H9 (cell line): ENCODE data around the gene TOGARAM2. TPM values are rescaled to one million over a fixed set of nuclear protein-coding genes. Genes with fewer than 3 reads are reported as not detected.

ENCODE experiments used
- DNase-seq: peaks from one replicate; pipeline ENCODE4 v3.0.0-alpha.2; 2017
- H2AFZ ChIP-seq: one replicate; pipeline ENCODE4 v1.6.1; 2013; ENCODE audit warnings: mild to moderate bottlenecking, low read length, control low read depth, moderate library complexity
- H2AK5ac ChIP-seq: 2 replicates; pipeline ENCODE4 v1.6.1; 2013; ENCODE audit warnings: low read length, control low read depth, mixed read lengths; ENCODE audit not compliant: insufficient read length
- H2BK120ac ChIP-seq: one replicate; pipeline ENCODE4 v1.6.1; 2013; ENCODE audit warnings: low read depth, mild to moderate bottlenecking, low read length, control low read depth, inconsistent platforms; ENCODE audit not compliant: poor library complexity, severe bottlenecking
- H2BK12ac ChIP-seq: 2 replicates; pipeline ENCODE4 v1.6.1; 2013; ENCODE audit warnings: low read length, control low read depth, mixed read lengths, low read depth; ENCODE audit not compliant: insufficient read length
- H2BK15ac ChIP-seq: 2 replicates; pipeline ENCODE4 v1.6.1; 2013; ENCODE audit warnings: low read depth, low read length, control low read depth
- H2BK20ac ChIP-seq: one replicate; pipeline ENCODE4 v1.6.1; 2013; ENCODE audit warnings: low read depth, mild to moderate bottlenecking, low read length, control low read depth, inconsistent platforms; ENCODE audit not compliant: poor library complexity, severe bottlenecking
- H2BK5ac ChIP-seq: 2 replicates; pipeline ENCODE4 v1.6.1; 2013; ENCODE audit warnings: low read length, control low read depth, mixed read lengths; ENCODE audit not compliant: insufficient read length
- H3K14ac ChIP-seq: 2 replicates; pipeline ENCODE4 v1.6.1; 2013; ENCODE audit warnings: low read length, control low read depth; ENCODE audit not compliant: insufficient read depth
- H3K18ac ChIP-seq: 2 replicates; pipeline ENCODE4 v1.6.1; 2013; ENCODE audit warnings: low read depth, mild to moderate bottlenecking, mixed read lengths, low read length, control low read depth; ENCODE audit not compliant: insufficient read length
- H3K23ac ChIP-seq: 2 replicates; pipeline ENCODE4 v1.6.1; 2013; ENCODE audit warnings: low read length, control low read depth, mixed read lengths, low read depth; ENCODE audit not compliant: insufficient read length
- H3K23me2 ChIP-seq: 2 replicates; pipeline ENCODE4 v1.6.1; 2013; ENCODE audit warnings: low read depth, mild to moderate bottlenecking, mixed read lengths, low read length, control low read depth; ENCODE audit not compliant: insufficient read length, poor library complexity, severe bottlenecking
- H3K27ac ChIP-seq: 2 replicates; pipeline ENCODE4 v1.5.1; 2013; ENCODE audit warnings: low read length, control low read depth, mixed read lengths, low read depth; ENCODE audit not compliant: insufficient read length
- H3K27me3 ChIP-seq: 2 replicates; pipeline ENCODE4 v1.6.1; 2013; ENCODE audit warnings: low read length, control low read depth, inconsistent platforms; ENCODE audit not compliant: insufficient read depth
- H3K4ac ChIP-seq: 2 replicates; pipeline ENCODE4 v1.6.1; 2013; ENCODE audit warnings: low read depth, mild to moderate bottlenecking, control low read depth, inconsistent platforms, low read length, moderate library complexity
- H3K4me1 ChIP-seq: 2 replicates; pipeline ENCODE4 v1.6.1; 2013; ENCODE audit warnings: low read length, control low read depth, inconsistent platforms; ENCODE audit not compliant: insufficient read depth
- H3K4me2 ChIP-seq: 2 replicates; pipeline ENCODE4 v1.6.1; 2013; ENCODE audit warnings: low read length, control low read depth, mixed read lengths; ENCODE audit not compliant: insufficient read length, insufficient read depth
- H3K56ac ChIP-seq: 2 replicates; pipeline ENCODE4 v1.6.1; 2013; ENCODE audit warnings: low read depth, mild to moderate bottlenecking, mixed read lengths, low read length, control low read depth; ENCODE audit not compliant: insufficient read length
- H3K79me1 ChIP-seq: 2 replicates; pipeline ENCODE4 v1.6.1; 2013; ENCODE audit warnings: low read depth, mild to moderate bottlenecking, moderate library complexity, low read length, control low read depth, inconsistent platforms; ENCODE audit not compliant: insufficient read depth, poor library complexity, severe bottlenecking
- H3K79me2 ChIP-seq: 2 replicates; pipeline ENCODE4 v1.6.1; 2013; ENCODE audit warnings: low read length, control low read depth, inconsistent platforms; ENCODE audit not compliant: insufficient read depth
- H3K9ac ChIP-seq: 2 replicates; pipeline ENCODE4 v1.6.1; 2013; ENCODE audit warnings: low read length, control low read depth, mixed read lengths; ENCODE audit not compliant: insufficient read length; ENCODE audit errors: extremely low read depth
- H3K9me3 ChIP-seq: one replicate; pipeline ENCODE4 v1.6.1; 2013; ENCODE audit warnings: low read depth, low read length, inconsistent platforms; ENCODE audit not compliant: control insufficient read depth
- H3T11ph ChIP-seq: one replicate; pipeline ENCODE4 v1.6.1; 2013; ENCODE audit warnings: mild to moderate bottlenecking, low read length, control low read depth, inconsistent platforms
- H4K20me1 ChIP-seq: one replicate; pipeline ENCODE4 v1.6.1; 2013; ENCODE audit not compliant: control insufficient read depth, insufficient read length, insufficient read depth
- H4K5ac ChIP-seq: 2 replicates; pipeline ENCODE4 v1.6.1; 2013; ENCODE audit warnings: low read depth, mild to moderate bottlenecking, mixed read lengths, low read length, control low read depth; ENCODE audit not compliant: insufficient read length
- H4K8ac ChIP-seq: replicated peaks from 2 replicates; pipeline ENCODE4 v1.6.1; 2013; ENCODE audit warnings: low read length, control low read depth, mixed read lengths, low read depth; ENCODE audit not compliant: insufficient read length
- H4K91ac ChIP-seq: 2 replicates; pipeline ENCODE4 v1.6.1; 2013; ENCODE audit warnings: low read depth, mild to moderate bottlenecking, moderate library complexity, mixed read lengths, low read length, control low read depth; ENCODE audit not compliant: insufficient read length
- H3K27ac Mint-ChIP-seq, 3 experiments: 2 replicates in 2 of 3; 3 replicates in 1 of 3; pipeline ENCODE4 v1.8.0; 2020 to 2021; ENCODE audit warnings: mixed read lengths in 3 of 3, mild to moderate bottlenecking in 1 of 3, moderate library complexity in 1 of 3
- H3K27me3 Mint-ChIP-seq: 2 replicates; pipeline ENCODE4 v1.8.0; 2021; ENCODE audit warnings: low read depth, mild to moderate bottlenecking, moderate library complexity, mixed read lengths
- H3K36me3 Mint-ChIP-seq, 3 experiments: 2 replicates in 2 of 3; 3 replicates in 1 of 3; pipeline ENCODE4 v1.8.0; 2020 to 2021; ENCODE audit warnings: low read depth in 3 of 3, mixed read lengths in 3 of 3; ENCODE audit not compliant: insufficient read depth in 1 of 3
- H3K4me1 Mint-ChIP-seq, 2 experiments: 2 replicates each; pipeline ENCODE4 v1.8.0; 2020; ENCODE audit warnings: mixed read lengths in 2 of 2
- H3K4me3 Mint-ChIP-seq, 2 experiments: 2 replicates in 1 of 2; 3 replicates in 1 of 2; pipeline ENCODE4 v1.8.0; 2020 to 2021; ENCODE audit warnings: mild to moderate bottlenecking in 2 of 2, mixed read lengths in 2 of 2, moderate library complexity in 1 of 2
- H3K9me3 Mint-ChIP-seq, 2 experiments: 2 replicates in 1 of 2; 3 replicates in 1 of 2; pipeline ENCODE4 v1.8.0; 2020; ENCODE audit warnings: mild to moderate bottlenecking in 2 of 2, mixed read lengths in 2 of 2, moderate library complexity in 1 of 2
- WGBS: extraction: QIAGEN DNeasy Blood & Tissue Kit; methylation state at CpG from one replicate; pipeline ENCODE4 v1.1.7; 2013; ENCODE audit warnings: missing lambda C conversion rate, low lambda C conversion rate, mixed read lengths; ENCODE audit not compliant: insufficient read length; ENCODE audit errors: extremely low coverage; 5-methylcytosine and 5-hydroxymethylcytosine counted together
- total RNA-seq: library from RNA; stranded (reverse); gene quantifications from 2 replicates; pipeline ENCODE4 v1.2.1, GENCODE V29; 2021
- TF ChIP-seq, protein P1 (sequence below): fragments of 200-600 bp; sonication (generic); conservative IDR thresholded peaks from 3 replicates; pipeline ENCODE4 v1.8.0; 2021; ENCODE audit warnings: antibody characterized with exemption, mild to moderate bottlenecking

TOGARAM2 gene
- total RNA-seq, 1 experiment from 2014 or later = 0.83 TPM

DNA sequence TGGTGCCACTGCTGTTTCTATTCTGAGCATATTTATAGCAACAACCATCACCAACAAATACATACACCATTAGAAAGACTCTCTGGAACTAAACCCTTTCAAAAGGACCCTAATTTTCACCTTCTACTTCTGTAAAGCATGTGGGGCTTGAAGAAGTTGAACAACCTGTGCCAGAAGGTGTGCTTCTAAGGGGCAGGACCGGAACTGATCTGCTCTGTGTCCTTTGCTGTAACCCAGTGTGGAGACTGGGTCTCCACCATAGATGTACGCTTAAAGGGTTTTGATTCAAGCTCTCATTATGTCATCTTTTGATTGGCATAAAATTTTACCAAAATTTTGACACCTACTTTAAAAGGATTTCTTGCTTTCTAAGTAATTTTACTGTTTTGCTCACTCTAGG is 46.3 kb upstream of the TOGARAM2 start:
- peaks cover 50 to 91% (median 78%) of the 10 kb centered on the region in 3 experiments; a peak in 6 of 7 replicates for H3K36me3 Mint-ChIP-seq
- H3K27me3 Mint-ChIP-seq = no peaks in the 10 kb centered on the region
- H3K9me3 Mint-ChIP-seq = no peaks in the 10 kb centered on the region
- Histone ChIP-seq H4K8ac (no peak overlapping the region), H2BK120ac (no peak overlapping the region), H3K56ac (no peak overlapping the region), H2BK15ac (no peak overlapping the region), H3K14ac (no peak overlapping the region), H2BK20ac (no peak overlapping the region), H3K9ac (no peak overlapping the region), H3K27ac (no peak overlapping the region), H3T11ph (no peak overlapping the region), H3K23me2 (no peaks in the 10 kb centered on the region), H3K79me1 (no peaks in the 10 kb centered on the region), H3K27me3 (no peaks in the 10 kb centered on the region), H3K9me3 (no peaks in the 10 kb centered on the region), H3K4me2 (no peak overlapping the region), H2AFZ (no peak overlapping the region), H4K5ac (no peak overlapping the region), H3K23ac (no peak overlapping the region), H2AK5ac (no peak overlapping the region), H2BK5ac (no peak overlapping the region), H3K18ac (no peak overlapping the region), H3K4ac (no peak overlapping the region), H4K91ac (no peak overlapping the region), H4K20me1 (no peaks in the 10 kb centered on the region), H3K79me2 (no peaks in the 10 kb centered on the region), H3K4me1 (no peaks in the 10 kb centered on the region), H2BK12ac (no peak overlapping the region)
- H3K4me3 Mint-ChIP-seq = no peak overlapping the region
- TF ChIP-seq, protein P1, sequence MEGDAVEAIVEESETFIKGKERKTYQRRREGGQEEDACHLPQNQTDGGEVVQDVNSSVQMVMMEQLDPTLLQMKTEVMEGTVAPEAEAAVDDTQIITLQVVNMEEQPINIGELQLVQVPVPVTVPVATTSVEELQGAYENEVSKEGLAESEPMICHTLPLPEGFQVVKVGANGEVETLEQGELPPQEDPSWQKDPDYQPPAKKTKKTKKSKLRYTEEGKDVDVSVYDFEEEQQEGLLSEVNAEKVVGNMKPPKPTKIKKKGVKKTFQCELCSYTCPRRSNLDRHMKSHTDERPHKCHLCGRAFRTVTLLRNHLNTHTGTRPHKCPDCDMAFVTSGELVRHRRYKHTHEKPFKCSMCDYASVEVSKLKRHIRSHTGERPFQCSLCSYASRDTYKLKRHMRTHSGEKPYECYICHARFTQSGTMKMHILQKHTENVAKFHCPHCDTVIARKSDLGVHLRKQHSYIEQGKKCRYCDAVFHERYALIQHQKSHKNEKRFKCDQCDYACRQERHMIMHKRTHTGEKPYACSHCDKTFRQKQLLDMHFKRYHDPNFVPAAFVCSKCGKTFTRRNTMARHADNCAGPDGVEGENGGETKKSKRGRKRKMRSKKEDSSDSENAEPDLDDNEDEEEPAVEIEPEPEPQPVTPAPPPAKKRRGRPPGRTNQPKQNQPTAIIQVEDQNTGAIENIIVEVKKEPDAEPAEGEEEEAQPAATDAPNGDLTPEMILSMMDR = no peak
- no CpG with 5 or more reads among the region's 2 CpGs for WGBS
- H3K4me1 Mint-ChIP-seq = no peaks in the 10 kb centered on the region
- no peak overlapping the region for H3K27ac Mint-ChIP-seq
- DNase-seq = no peak
